Fibroblast of peridontal ligament (primary cell): ENCODE data around the gene ARL17A.
"Not testable (repeated sequence)": the region's sequence is repeated elsewhere in the genome, so short reads cannot be mapped to it uniquely, and the experiment has no call there.

Source experiments
- DNase-seq: peaks from one replicate; pipeline ENCODE4 v3.0.0-alpha.2; 2010; ENCODE audit errors: extremely low read depth

Gene ARL17A

GRCh38 chr17:46579083-46580075 lies at the start of gene ARL17A:
TSS of gene ARL17A (minus strand) at chr17:46579691. CDS start at chr17:46576322, 3,369 bp downstream.
- not testable (repeated sequence) for DNase-seq

- DNase-seq, result not testable (repeated sequence)
Measured at GRCh38 chr17:46628753-46629436, 49.4 kb upstream of the ARL17A start.

GRCh38 chr17:46627452-46627851 lies 48.0 kb upstream of the ARL17A start:
- not testable (repeated sequence) for DNase-seq

- DNase-seq, result not testable (repeated sequence)
Measured at GRCh38 chr17:46624726-46625125, 45.2 kb upstream of the ARL17A start.

- DNase-seq, result not testable (repeated sequence)
Measured at GRCh38 chr17:46623790-46624189, 44.3 kb upstream of the ARL17A start.

GRCh38 chr17:46618975-46619374 lies 39.5 kb upstream of the ARL17A start:
- DNase-seq, result not testable (repeated sequence)

GRCh38 chr17:46617121-46617520 lies 37.6 kb upstream of the ARL17A start:
- not testable (repeated sequence) for DNase-seq

- DNase-seq, result not testable (repeated sequence)
Measured at GRCh38 chr17:46613876-46614275, 34.4 kb upstream of the ARL17A start.

GRCh38 chr17:46611304-46611703 lies 31.8 kb upstream of the ARL17A start:
- not testable (repeated sequence) for DNase-seq

- not testable (repeated sequence) for DNase-seq
Measured at GRCh38 chr17:46603125-46603524, 23.6 kb upstream of the ARL17A start.

- DNase-seq, result not testable (repeated sequence)
Measured at GRCh38 chr17:46600767-46601166, 21.3 kb upstream of the ARL17A start.

- DNase-seq, result not testable (repeated sequence)
Measured at GRCh38 chr17:46598344-46598931, 18.9 kb upstream of the ARL17A start.

- DNase-seq, result not testable (repeated sequence)
Measured at GRCh38 chr17:46591332-46591731, 11.8 kb upstream of the ARL17A start.

GRCh38 chr17:46590157-46591146 lies 11.0 kb upstream of the ARL17A start, which contains the start of gene NSF:
TSS of gene NSF (plus strand) at chr17:46590669. CDS start at chr17:46590776, 107 bp downstream.
- DNase-seq, result not testable (repeated sequence)

- DNase-seq, result not testable (repeated sequence)
Measured at GRCh38 chr17:46585444-46585843, 6.0 kb upstream of the ARL17A start.

- DNase-seq, result not testable (repeated sequence)
Measured at GRCh38 chr17:46580082-46580481, 591 bp upstream of the ARL17A start.

- DNase-seq, result not testable (repeated sequence)
Measured at GRCh38 chr17:46571796-46572195, 7.7 kb downstream of the ARL17A start.

- DNase-seq, result not testable (repeated sequence)
Measured at GRCh38 chr17:46566980-46567379, 12.5 kb downstream of the ARL17A start.

GRCh38 chr17:46566284-46566683 lies 13.2 kb downstream of the ARL17A start:
- DNase-seq, result not testable (repeated sequence)

GRCh38 chr17:46560048-46560447 lies 19.4 kb downstream of the ARL17A start:
- DNase-seq, result not testable (repeated sequence)

- DNase-seq, result not testable (repeated sequence)
Measured at GRCh38 chr17:46559155-46559554, 20.3 kb downstream of the ARL17A start.
